Measurements from ENCODE around the gene AKR7A2.

The AKR7A2 gene

DNA sequence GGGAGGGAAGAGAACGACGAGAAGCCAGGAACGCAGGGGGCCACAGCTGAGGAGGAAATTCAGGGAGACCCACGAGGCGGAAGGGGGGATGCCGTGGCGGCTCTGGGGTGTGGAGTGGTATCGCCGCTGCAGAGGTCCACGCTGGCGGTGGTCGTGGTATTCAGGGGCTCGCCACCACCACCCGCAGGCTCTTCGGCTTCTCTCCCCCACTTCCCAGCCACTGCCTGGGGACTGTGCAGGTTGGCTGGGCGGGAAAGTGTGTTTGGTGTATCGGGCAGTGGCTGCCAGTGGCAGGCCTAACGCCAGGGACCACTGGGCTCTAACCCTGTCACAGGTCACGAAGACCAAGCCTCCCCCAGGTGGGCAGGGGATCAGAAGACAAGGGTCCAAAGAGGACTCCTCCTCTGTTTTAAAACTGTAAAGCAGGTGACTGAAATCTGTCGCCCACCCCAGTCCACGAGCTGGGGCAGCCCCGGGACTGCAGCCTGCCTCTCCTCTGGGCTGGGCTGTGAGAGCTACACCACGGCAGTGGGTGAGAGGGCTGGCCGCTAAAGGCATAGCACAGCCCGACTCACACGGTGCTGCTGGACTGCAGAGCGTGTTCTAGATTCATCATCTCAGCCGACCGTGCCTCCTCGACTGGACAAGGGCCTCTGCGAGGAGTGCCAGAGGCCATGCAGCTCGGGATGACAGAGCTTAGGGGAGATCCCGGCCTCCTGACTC lies 31.1 kb upstream of the AKR7A2 start:
- H3K4me1 ChIP-seq (ENCODE audit: control insufficient read depth in 1 of 2, insufficient read depth in 2 of 2, low read length in 2 of 2) = peaks cover 0 to 27% of the 10 kb centered on the region in 2 donors
- H3K27ac ChIP-seq (ENCODE audit: low read length) = no peak overlapping the region
- peaks cover 31 to 54% of the 10 kb centered on the region in 2 donors for H3K36me3 ChIP-seq (ENCODE audit: control insufficient read depth in 1 of 2, insufficient read depth in 2 of 2, low read length in 2 of 2)
- H3K4me3 ChIP-seq (ENCODE audit: low read depth in 1 of 2, low read length in 2 of 2) = no peak overlapping the region
- no peaks in the 10 kb centered on the region for H3K9me3 ChIP-seq (ENCODE audit: control insufficient read depth in 1 of 2, low read length in 2 of 2)
- no peaks in the 10 kb centered on the region for H3K27me3 ChIP-seq (ENCODE audit: low read depth, low read length)

DNA sequence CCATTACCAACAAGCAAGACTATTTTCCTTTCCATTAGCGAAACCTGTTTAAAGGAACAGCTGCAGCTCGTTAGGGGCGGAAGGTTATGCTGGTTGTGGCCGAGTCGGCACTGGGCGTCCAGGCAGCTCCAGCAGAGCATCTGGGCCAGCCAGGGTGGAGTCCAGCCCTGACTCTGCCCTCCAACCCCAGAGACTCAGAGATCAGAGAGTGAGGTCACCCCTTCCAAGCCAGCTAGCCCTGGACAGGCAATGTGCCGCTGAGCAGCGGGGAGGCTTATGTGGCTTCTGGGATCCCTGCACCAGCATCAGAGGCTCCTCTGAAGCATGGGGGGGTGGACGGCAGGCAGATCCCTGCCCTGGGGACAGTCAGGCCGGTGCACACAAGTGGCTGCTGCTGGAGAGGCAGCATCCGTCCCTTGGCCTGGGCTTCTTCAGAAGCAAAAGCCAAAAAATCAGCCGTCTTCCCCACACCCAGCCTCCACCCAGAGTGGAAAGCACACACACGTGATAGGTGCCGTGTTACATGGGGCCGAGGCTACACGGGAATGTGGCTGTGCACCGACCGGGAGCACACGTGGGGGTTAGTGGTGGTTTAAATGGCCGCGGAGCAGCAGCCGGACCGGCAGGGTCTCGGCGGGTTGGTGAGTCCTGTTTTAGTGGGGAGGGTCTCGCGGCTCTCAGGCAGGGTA lies 30.3 kb upstream of the AKR7A2 start:
- H3K4me1 ChIP-seq (ENCODE audit: control insufficient read depth in 1 of 2, insufficient read depth in 2 of 2, low read length in 2 of 2) = peaks cover 0 to 19% of the 10 kb centered on the region in 2 donors

DNA sequence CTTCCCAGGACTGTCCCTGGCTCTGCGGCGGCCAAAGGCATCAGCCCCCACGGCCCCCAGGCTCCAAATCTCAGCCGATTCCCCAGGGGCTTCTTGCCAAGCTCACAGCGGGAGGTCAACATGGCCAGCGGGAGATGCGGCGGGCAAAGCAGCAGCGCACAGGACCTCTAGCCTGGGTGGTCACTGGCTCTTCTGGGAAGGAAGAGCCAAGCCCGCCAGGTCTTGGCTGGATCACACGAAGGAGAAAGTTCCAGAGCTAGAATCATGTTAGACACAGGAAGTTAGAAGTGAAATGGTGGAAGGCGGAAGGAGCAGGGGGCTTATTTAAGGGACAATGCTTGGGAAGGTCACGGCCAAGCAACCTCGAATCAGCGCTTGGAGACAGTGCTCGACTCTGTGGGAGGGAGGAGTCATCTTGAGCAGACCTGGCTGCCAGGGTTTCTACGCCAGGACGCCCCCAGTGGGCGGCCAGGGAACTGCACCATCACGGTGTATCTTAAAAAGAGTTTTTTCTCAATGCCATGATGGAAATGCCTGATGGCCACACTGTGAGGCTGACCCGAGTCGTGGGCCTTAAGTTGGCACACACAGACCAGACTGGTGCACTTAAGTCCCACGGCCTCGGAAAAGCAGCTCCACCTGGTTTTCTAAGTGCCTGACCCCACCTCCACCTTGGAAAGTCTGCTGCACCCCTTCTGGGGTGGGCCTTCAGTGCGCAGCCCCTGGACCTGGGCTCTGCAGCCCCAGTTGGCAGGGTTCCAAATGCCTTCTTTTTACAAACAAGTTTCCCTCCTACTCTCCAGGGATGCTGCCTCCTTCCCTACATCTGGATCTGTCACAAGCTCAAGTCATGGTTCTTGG lies 29.5 kb upstream of the AKR7A2 start:
- Histone ChIP-seq H3K9me3 (ENCODE audit: control insufficient read depth in 1 of 2, low read length in 2 of 2) (no peaks in the 10 kb centered on the region), H3K27ac (ENCODE audit: low read length) (no peak overlapping the region), H3K4me3 (ENCODE audit: low read depth in 1 of 2, low read length in 2 of 2) (no peak overlapping the region), H3K4me1 (ENCODE audit: control insufficient read depth in 1 of 2, insufficient read depth in 2 of 2, low read length in 2 of 2) (peaks cover 0 to 17% of the 10 kb centered on the region in 2 donors), H3K36me3 (ENCODE audit: control insufficient read depth in 1 of 2, insufficient read depth in 2 of 2, low read length in 2 of 2) (peaks cover 31 to 58% of the 10 kb centered on the region in 2 donors), H3K27me3 (ENCODE audit: low read depth, low read length) (no peaks in the 10 kb centered on the region)

More for the DNA sequence above, 30.3 kb upstream of the AKR7A2 start:
- Histone ChIP-seq H3K27me3 (ENCODE audit: low read depth, low read length) (no peaks in the 10 kb centered on the region), H3K4me3 (ENCODE audit: low read depth in 1 of 2, low read length in 2 of 2) (no peak overlapping the region), H3K27ac (ENCODE audit: low read length) (no peak overlapping the region), H3K9me3 (ENCODE audit: control insufficient read depth in 1 of 2, low read length in 2 of 2) (no peaks in the 10 kb centered on the region), H3K36me3 (ENCODE audit: control insufficient read depth in 1 of 2, insufficient read depth in 2 of 2, low read length in 2 of 2) (peaks cover 31 to 58% of the 10 kb centered on the region in 2 donors)

DNA sequence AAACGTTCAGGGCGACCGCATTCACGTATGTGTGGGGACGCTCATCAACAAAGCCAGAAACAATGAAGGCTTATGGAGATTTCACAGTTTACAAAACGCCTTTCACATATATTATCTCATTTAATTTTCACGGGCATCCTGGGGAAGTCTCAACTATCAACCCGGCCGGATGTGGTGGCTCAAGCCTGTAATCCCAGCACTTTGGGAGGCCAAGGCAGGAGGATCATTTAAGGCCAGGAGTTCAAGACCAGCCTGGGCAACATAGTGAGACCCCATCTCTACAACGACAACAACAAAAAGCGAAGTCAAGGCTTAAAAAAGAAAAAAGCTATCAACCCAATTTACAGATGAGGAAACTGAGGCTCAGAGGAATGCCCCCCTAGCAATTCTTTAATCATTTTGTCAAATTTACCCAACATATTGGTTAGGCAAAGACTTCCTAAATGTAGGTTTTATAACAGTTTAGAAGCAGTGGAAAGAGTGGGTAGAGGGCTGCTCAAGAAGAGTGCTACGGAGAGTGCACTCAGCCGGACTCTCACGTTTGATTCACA lies 28.5 kb upstream of the AKR7A2 start:
- H3K36me3 ChIP-seq (ENCODE audit: control insufficient read depth in 1 of 2, insufficient read depth in 2 of 2, low read length in 2 of 2) = peaks cover 31 to 57% of the 10 kb centered on the region in 2 donors

DNA sequence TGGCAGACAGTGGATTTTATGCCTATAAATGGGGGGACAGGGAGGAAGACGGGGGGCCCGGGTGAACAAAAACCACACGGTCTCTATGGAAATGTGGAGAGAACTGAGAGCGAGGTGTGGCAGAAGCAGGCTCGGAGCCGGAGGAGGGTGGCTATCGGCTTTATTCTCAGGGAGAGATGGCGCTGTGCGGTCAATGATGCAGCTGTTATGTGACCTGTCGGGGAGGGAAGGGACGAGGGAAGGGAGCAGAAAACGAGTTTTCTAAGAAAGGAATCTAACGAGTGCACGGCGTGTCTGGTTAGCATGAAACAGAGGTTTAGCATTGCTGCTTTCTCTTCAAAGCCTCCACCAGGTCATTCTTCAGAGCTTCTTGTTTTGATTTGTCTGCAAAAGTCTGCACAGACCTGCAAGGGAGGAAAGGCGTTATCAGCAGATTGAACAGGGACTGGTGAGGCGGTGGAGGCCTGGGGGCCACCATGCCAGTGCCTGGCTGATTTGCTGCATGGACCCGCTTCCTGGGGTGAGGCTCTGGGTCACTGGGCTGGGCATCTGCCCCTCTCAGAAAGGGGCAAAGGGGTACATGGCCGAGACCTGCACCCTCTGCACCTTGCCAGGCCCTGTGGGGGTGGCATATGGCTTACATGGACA lies 27.4 kb upstream of the AKR7A2 start:
- Histone ChIP-seq H3K27me3 (ENCODE audit: low read depth, low read length) (no peaks in the 10 kb centered on the region), H3K36me3 (ENCODE audit: control insufficient read depth in 1 of 2, insufficient read depth in 2 of 2, low read length in 2 of 2) (peaks cover 24 to 46% of the 10 kb centered on the region in 2 donors)

More for the DNA sequence above, 28.5 kb upstream of the AKR7A2 start:
- H3K27me3 ChIP-seq (ENCODE audit: low read depth, low read length) = no peaks in the 10 kb centered on the region
- no peaks in the 10 kb centered on the region for H3K9me3 ChIP-seq (ENCODE audit: control insufficient read depth in 1 of 2, low read length in 2 of 2)
- H3K4me1 ChIP-seq (ENCODE audit: control insufficient read depth in 1 of 2, insufficient read depth in 2 of 2, low read length in 2 of 2) = peaks cover 0 to 17% of the 10 kb centered on the region in 2 donors
- H3K27ac ChIP-seq (ENCODE audit: low read length) = no peak overlapping the region
- H3K4me3 ChIP-seq (ENCODE audit: low read depth in 1 of 2, low read length in 2 of 2) = no peak overlapping the region

DNA sequence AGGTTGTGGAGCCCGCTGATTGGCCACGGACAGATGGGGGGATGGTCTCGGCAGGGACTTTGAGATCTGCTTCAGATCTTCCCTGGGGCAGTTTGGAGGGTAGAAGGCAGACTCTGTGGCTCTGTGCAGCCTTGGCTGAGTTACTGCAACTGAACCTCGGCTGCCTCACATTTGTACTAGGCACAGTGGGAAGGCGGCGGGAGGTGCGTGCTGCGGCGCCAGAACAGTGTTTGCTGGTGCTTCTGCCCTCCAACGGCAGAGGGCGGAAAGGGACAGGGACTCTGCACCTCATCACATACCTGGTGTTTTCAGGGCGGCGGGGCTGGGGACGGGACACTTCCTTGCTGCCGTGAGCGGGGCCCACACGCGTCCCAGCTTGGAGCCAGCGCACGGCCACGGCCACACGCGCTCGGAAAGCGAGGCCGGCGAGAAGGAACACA lies 26.4 kb upstream of the AKR7A2 start:
- peaks cover 24 to 36% of the 10 kb centered on the region in 2 donors for H3K36me3 ChIP-seq (ENCODE audit: control insufficient read depth in 1 of 2, insufficient read depth in 2 of 2, low read length in 2 of 2)
- no peak overlapping the region for H3K4me3 ChIP-seq (ENCODE audit: low read depth in 1 of 2, low read length in 2 of 2)
- peaks cover 0 to 4% of the 10 kb centered on the region in 2 donors for H3K4me1 ChIP-seq (ENCODE audit: control insufficient read depth in 1 of 2, insufficient read depth in 2 of 2, low read length in 2 of 2)
- H3K9me3 ChIP-seq (ENCODE audit: control insufficient read depth in 1 of 2, low read length in 2 of 2) = no peaks in the 10 kb centered on the region
- no peak overlapping the region for H3K27ac ChIP-seq (ENCODE audit: low read length)
- H3K27me3 ChIP-seq (ENCODE audit: low read depth, low read length) = no peaks in the 10 kb centered on the region

More for the DNA sequence above, 27.4 kb upstream of the AKR7A2 start:
- Histone ChIP-seq H3K27ac (ENCODE audit: low read length) (no peak overlapping the region), H3K4me1 (ENCODE audit: control insufficient read depth in 1 of 2, insufficient read depth in 2 of 2, low read length in 2 of 2) (peaks cover 0 to 10% of the 10 kb centered on the region in 2 donors), H3K4me3 (ENCODE audit: low read depth in 1 of 2, low read length in 2 of 2) (no peak overlapping the region), H3K9me3 (ENCODE audit: control insufficient read depth in 1 of 2, low read length in 2 of 2) (no peaks in the 10 kb centered on the region)

GRCh38 chr1:19337289-19337688 lies 25.3 kb upstream of the AKR7A2 start:
- H3K27me3 ChIP-seq (ENCODE audit: low read depth, low read length) = no peaks in the 10 kb centered on the region
- no peaks in the 10 kb centered on the region for H3K9me3 ChIP-seq (ENCODE audit: control insufficient read depth in 1 of 2, low read length in 2 of 2)
- peaks cover 0 to 4% of the 10 kb centered on the region in 2 donors for H3K4me1 ChIP-seq (ENCODE audit: control insufficient read depth in 1 of 2, insufficient read depth in 2 of 2, low read length in 2 of 2)
- peaks cover 19 to 31% of the 10 kb centered on the region in 2 donors for H3K36me3 ChIP-seq (ENCODE audit: control insufficient read depth in 1 of 2, insufficient read depth in 2 of 2, low read length in 2 of 2)
- H3K4me3 ChIP-seq (ENCODE audit: low read depth in 1 of 2, low read length in 2 of 2) = no peak overlapping the region
- H3K27ac ChIP-seq (ENCODE audit: low read length) = no peak overlapping the region

GRCh38 chr1:19336543-19336942 lies 24.6 kb upstream of the AKR7A2 start:
- peaks cover 19 to 33% of the 10 kb centered on the region in 2 donors for H3K36me3 ChIP-seq (ENCODE audit: control insufficient read depth in 1 of 2, insufficient read depth in 2 of 2, low read length in 2 of 2)
- H3K27ac ChIP-seq (ENCODE audit: low read length) = no peak overlapping the region

DNA sequence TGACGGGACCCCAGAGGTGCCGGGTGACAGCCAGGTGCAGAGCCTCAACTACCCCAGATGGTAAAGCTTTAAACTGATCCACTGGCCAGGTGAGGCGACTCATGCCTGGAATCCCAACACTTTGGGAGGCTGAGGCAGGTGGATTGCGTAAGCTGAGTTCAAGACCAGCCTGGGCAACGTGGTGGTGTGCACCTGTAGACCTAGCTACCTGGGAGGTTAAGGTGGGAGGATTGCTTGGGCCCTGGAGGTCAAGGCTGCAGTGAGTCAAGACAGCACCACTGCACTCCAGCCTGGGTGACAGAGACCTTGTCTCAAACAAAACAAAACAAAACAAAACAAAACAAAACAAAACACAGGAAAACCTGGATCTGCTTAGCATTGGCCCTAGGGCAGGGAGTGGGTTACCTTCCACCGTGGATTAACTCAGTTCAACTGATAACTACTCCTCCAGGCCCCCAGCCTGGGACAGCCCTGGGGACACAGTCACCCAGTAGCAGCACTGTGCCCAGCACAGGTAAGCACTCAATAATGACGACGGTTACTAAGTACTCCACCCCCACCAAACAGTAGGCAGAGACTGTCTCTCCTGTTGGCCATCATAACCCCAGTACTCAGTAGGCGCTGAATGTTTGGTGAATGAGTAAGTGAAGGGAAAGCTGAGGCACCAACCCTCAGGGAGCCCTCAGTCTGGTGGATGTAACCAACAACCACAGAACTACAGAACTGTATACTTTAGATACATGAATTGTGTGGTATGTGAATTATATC lies 21.8 kb upstream of the AKR7A2 start:
- Histone ChIP-seq H3K4me3 (ENCODE audit: low read depth in 1 of 2, low read length in 2 of 2) (no peak overlapping the region), H3K27ac (ENCODE audit: low read length) (no peak overlapping the region), H3K4me1 (ENCODE audit: control insufficient read depth in 1 of 2, insufficient read depth in 2 of 2, low read length in 2 of 2) (no peaks in the 10 kb centered on the region), H3K36me3 (ENCODE audit: control insufficient read depth in 1 of 2, insufficient read depth in 2 of 2, low read length in 2 of 2) (peaks cover 6 to 31% of the 10 kb centered on the region in 2 donors), H3K27me3 (ENCODE audit: low read depth, low read length) (no peaks in the 10 kb centered on the region), H3K9me3 (ENCODE audit: control insufficient read depth in 1 of 2, low read length in 2 of 2) (no peaks in the 10 kb centered on the region)

More at GRCh38 chr1:19336543-19336942, 24.6 kb upstream of the AKR7A2 start:
- H3K9me3 ChIP-seq (ENCODE audit: control insufficient read depth in 1 of 2, low read length in 2 of 2) = no peaks in the 10 kb centered on the region
- H3K4me1 ChIP-seq (ENCODE audit: control insufficient read depth in 1 of 2, insufficient read depth in 2 of 2, low read length in 2 of 2) = peaks cover 0 to under 1% of the 10 kb centered on the region in 2 donors
- no peak overlapping the region for H3K4me3 ChIP-seq (ENCODE audit: low read depth in 1 of 2, low read length in 2 of 2)
- H3K27me3 ChIP-seq (ENCODE audit: low read depth, low read length) = no peaks in the 10 kb centered on the region

GRCh38 chr1:19332832-19333231 lies 20.9 kb upstream of the AKR7A2 start:
- no peak overlapping the region for H3K4me3 ChIP-seq (ENCODE audit: low read depth in 1 of 2, low read length in 2 of 2)
- peaks cover 9 to 32% of the 10 kb centered on the region in 2 donors for H3K36me3 ChIP-seq (ENCODE audit: control insufficient read depth in 1 of 2, insufficient read depth in 2 of 2, low read length in 2 of 2)
- H3K4me1 ChIP-seq (ENCODE audit: control insufficient read depth in 1 of 2, insufficient read depth in 2 of 2, low read length in 2 of 2) = no peaks in the 10 kb centered on the region
- no peak overlapping the region for H3K27ac ChIP-seq (ENCODE audit: low read length)
- H3K9me3 ChIP-seq (ENCODE audit: control insufficient read depth in 1 of 2, low read length in 2 of 2) = no peaks in the 10 kb centered on the region
- no peaks in the 10 kb centered on the region for H3K27me3 ChIP-seq (ENCODE audit: low read depth, low read length)

All from muscle layer of duodenum (tissue), 2 donors.